ENCODE measurements around the gene CFC1. TPM values are rescaled to one million over a fixed set of nuclear protein-coding genes. Genes with fewer than 3 reads are reported as not detected.
A peak's percentile ranks its signal among the peaks of the same experiment; 100 is the strongest.
"Not testable (repeated sequence)": the region's sequence is repeated elsewhere in the genome, so short reads cannot be mapped to it uniquely, and the experiment has no call there.

Gene CFC1
- total RNA-seq, 5 donors from 2014 or later (not counting 1 experiment from before 2014, with no cell fraction given): not detected

DNA sequence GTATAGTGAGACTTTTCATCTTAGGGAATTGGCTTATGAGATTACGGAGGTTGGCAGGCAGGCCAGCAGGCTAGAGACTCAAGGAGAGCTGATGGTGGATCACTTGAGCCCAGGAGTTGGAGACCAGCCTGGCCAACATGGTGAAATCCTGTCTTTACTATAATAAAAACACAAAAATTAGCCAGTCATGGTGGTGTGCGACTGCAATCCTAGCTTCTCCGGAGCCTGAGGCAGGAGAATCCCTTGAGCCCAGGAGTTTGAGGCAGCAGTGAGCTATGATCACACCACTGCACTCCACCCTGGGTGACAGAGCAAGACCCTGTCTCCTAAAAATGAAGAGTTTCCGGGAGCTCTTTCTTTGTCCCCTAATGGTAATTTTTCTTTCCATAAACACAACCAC is 14.6 kb downstream of the CFC1 start:
- H3K36me3 Mint-ChIP-seq; H3K27me3 Mint-ChIP-seq; ATAC-seq (replicated peaks in 1 of 4); CTCF ChIA-PET; H3K4me1 Mint-ChIP-seq; DNase-seq; H3K36me3 ChIP-seq (ENCODE audit: control insufficient read depth in 2 of 2, extremely low read depth in 1 of 2, insufficient read depth in 1 of 2, low read length in 1 of 2); H3K4me3 Mint-ChIP-seq; H3K9me3 ChIP-seq; H3K27ac ChIP-seq (ENCODE audit: low read length); H3K4me1 ChIP-seq (ENCODE audit: control insufficient read depth in 1 of 2, extremely low read depth in 1 of 2, insufficient read depth in 2 of 2, low read length in 2 of 2); H3K9me3 Mint-ChIP-seq; POLR2A ChIA-PET; H3K4me3 ChIP-seq (ENCODE audit: control insufficient read depth in 1 of 2, extremely low read depth in 1 of 2, low read length in 1 of 2); H3K27ac Mint-ChIP-seq; H3K27me3 ChIP-seq (replicated peaks in 1 of 2; ENCODE audit: control insufficient read depth in 2 of 2, extremely low read depth in 1 of 2, insufficient read depth in 2 of 2, low read length in 1 of 2): not testable (repeated sequence)
- WGBS (ENCODE audit: insufficient coverage): no CpG with 5 or more reads among the region's 4 CpGs

DNA sequence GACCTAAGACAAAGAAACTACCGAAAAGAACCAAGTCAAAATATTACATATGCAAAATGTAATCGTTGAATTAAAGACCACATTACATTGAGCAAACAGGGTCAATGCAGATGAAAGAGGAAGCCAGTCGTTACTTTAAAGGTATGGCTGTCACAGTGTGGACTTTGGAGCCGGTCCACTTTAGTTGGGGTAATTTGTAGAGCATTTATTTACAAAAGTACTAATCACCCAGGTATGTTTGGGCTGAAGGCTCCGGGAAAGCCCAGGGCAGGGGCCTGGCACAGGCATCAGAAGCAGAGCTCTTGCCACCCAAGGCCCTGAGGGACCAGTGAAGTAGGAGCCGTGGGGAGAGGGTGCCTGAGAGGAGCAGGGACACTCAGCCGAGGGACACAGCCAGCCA is 15.8 kb downstream of the CFC1 start:
- H3K27me3 Mint-ChIP-seq; H3K36me3 ChIP-seq (ENCODE audit: control insufficient read depth in 2 of 2, extremely low read depth in 1 of 2, insufficient read depth in 1 of 2, low read length in 1 of 2): not testable (repeated sequence)
- no CpG with 5 or more reads among the region's 7 CpGs for WGBS (ENCODE audit: insufficient coverage)

DNA sequence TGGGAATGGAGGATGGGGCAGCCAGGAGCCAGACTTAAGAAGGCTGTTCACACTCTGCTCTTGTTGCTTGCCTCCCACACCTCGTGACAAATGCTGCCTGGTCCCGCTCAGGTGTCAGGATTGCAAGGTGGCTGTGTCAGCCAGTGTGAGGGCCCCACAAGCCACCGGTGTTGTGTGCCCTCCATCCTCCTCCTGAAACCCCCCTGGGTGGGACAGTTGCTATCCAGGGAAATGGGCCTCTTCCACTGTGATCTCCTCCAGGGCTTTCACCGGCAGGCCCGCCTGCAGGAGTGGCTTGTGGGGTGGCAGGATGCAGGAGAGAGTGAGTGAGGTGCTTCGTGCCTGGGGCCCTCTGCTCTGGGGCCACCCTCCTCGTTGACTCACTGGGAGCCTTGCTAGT is 16.4 kb downstream of the CFC1 start:
- H3K27ac Mint-ChIP-seq; H3K27ac ChIP-seq (ENCODE audit: low read length); H3K9me3 ChIP-seq; H3K27me3 Mint-ChIP-seq; H3K9me3 Mint-ChIP-seq; DNase-seq; H3K4me1 Mint-ChIP-seq; H3K4me3 ChIP-seq (ENCODE audit: control insufficient read depth in 1 of 2, extremely low read depth in 1 of 2, low read length in 1 of 2); CTCF ChIA-PET; H3K4me1 ChIP-seq (ENCODE audit: control insufficient read depth in 1 of 2, extremely low read depth in 1 of 2, insufficient read depth in 2 of 2, low read length in 2 of 2); H3K36me3 ChIP-seq (ENCODE audit: control insufficient read depth in 2 of 2, extremely low read depth in 1 of 2, insufficient read depth in 1 of 2, low read length in 1 of 2); H3K36me3 Mint-ChIP-seq; H3K4me3 Mint-ChIP-seq; ATAC-seq (replicated peaks in 1 of 4); POLR2A ChIA-PET; H3K27me3 ChIP-seq (replicated peaks in 1 of 2; ENCODE audit: control insufficient read depth in 2 of 2, extremely low read depth in 1 of 2, insufficient read depth in 2 of 2, low read length in 1 of 2): not testable (repeated sequence)
- no CpG with 5 or more reads among the region's 7 CpGs for WGBS (ENCODE audit: insufficient coverage)

More for the DNA sequence above, 15.8 kb downstream of the CFC1 start:
- H3K4me3 ChIP-seq (ENCODE audit: control insufficient read depth in 1 of 2, extremely low read depth in 1 of 2, low read length in 1 of 2); H3K4me1 Mint-ChIP-seq; H3K4me1 ChIP-seq (ENCODE audit: control insufficient read depth in 1 of 2, extremely low read depth in 1 of 2, insufficient read depth in 2 of 2, low read length in 2 of 2); POLR2A ChIA-PET; DNase-seq; H3K27me3 ChIP-seq (replicated peaks in 1 of 2; ENCODE audit: control insufficient read depth in 2 of 2, extremely low read depth in 1 of 2, insufficient read depth in 2 of 2, low read length in 1 of 2); H3K9me3 Mint-ChIP-seq; H3K36me3 Mint-ChIP-seq; H3K4me3 Mint-ChIP-seq; H3K9me3 ChIP-seq; H3K27ac Mint-ChIP-seq; H3K27ac ChIP-seq (ENCODE audit: low read length); CTCF ChIA-PET; ATAC-seq (replicated peaks in 1 of 4): not testable (repeated sequence)

GRCh38 chr2:130581491-130581890 is 17.9 kb downstream of the CFC1 start:
- WGBS (ENCODE audit: insufficient coverage): no CpG with 5 or more reads among the region's 7 CpGs

GRCh38 chr2:130579121-130579520 is 20.3 kb downstream of the CFC1 start:
- H3K9me3 ChIP-seq; ATAC-seq (replicated peaks in 1 of 4); H3K27ac Mint-ChIP-seq; POLR2A ChIA-PET; CTCF ChIA-PET; H3K27me3 Mint-ChIP-seq; H3K27me3 ChIP-seq (replicated peaks in 1 of 2; ENCODE audit: control insufficient read depth in 2 of 2, extremely low read depth in 1 of 2, insufficient read depth in 2 of 2, low read length in 1 of 2); H3K27ac ChIP-seq (ENCODE audit: low read length); H3K4me3 Mint-ChIP-seq; DNase-seq; H3K9me3 Mint-ChIP-seq; H3K4me3 ChIP-seq (ENCODE audit: control insufficient read depth in 1 of 2, extremely low read depth in 1 of 2, low read length in 1 of 2); H3K4me1 ChIP-seq (ENCODE audit: control insufficient read depth in 1 of 2, extremely low read depth in 1 of 2, insufficient read depth in 2 of 2, low read length in 2 of 2); H3K4me1 Mint-ChIP-seq; H3K36me3 Mint-ChIP-seq; H3K36me3 ChIP-seq (ENCODE audit: control insufficient read depth in 2 of 2, extremely low read depth in 1 of 2, insufficient read depth in 1 of 2, low read length in 1 of 2): not testable (repeated sequence)
- WGBS (ENCODE audit: insufficient coverage): no CpG with 5 or more reads among the region's 7 CpGs

More at GRCh38 chr2:130581491-130581890, 17.9 kb downstream of the CFC1 start:
- H3K4me3 ChIP-seq (ENCODE audit: control insufficient read depth in 1 of 2, extremely low read depth in 1 of 2, low read length in 1 of 2); H3K36me3 ChIP-seq (ENCODE audit: control insufficient read depth in 2 of 2, extremely low read depth in 1 of 2, insufficient read depth in 1 of 2, low read length in 1 of 2); ATAC-seq (replicated peaks in 1 of 4); H3K36me3 Mint-ChIP-seq; H3K27ac Mint-ChIP-seq; H3K4me1 Mint-ChIP-seq; H3K27me3 ChIP-seq (replicated peaks in 1 of 2; ENCODE audit: control insufficient read depth in 2 of 2, extremely low read depth in 1 of 2, insufficient read depth in 2 of 2, low read length in 1 of 2); H3K9me3 ChIP-seq; H3K27ac ChIP-seq (ENCODE audit: low read length); POLR2A ChIA-PET; DNase-seq; H3K4me3 Mint-ChIP-seq; CTCF ChIA-PET; H3K4me1 ChIP-seq (ENCODE audit: control insufficient read depth in 1 of 2, extremely low read depth in 1 of 2, insufficient read depth in 2 of 2, low read length in 2 of 2); H3K9me3 Mint-ChIP-seq; H3K27me3 Mint-ChIP-seq: not testable (repeated sequence)

- CTCF ChIA-PET; H3K4me1 ChIP-seq (ENCODE audit: control insufficient read depth in 1 of 2, extremely low read depth in 1 of 2, insufficient read depth in 2 of 2, low read length in 2 of 2); H3K4me3 Mint-ChIP-seq; H3K27ac ChIP-seq (ENCODE audit: low read length); DNase-seq; H3K27me3 ChIP-seq (replicated peaks in 1 of 2; ENCODE audit: control insufficient read depth in 2 of 2, extremely low read depth in 1 of 2, insufficient read depth in 2 of 2, low read length in 1 of 2); H3K36me3 Mint-ChIP-seq; H3K27me3 Mint-ChIP-seq; H3K9me3 Mint-ChIP-seq; POLR2A ChIA-PET; H3K4me3 ChIP-seq (ENCODE audit: control insufficient read depth in 1 of 2, extremely low read depth in 1 of 2, low read length in 1 of 2); H3K4me1 Mint-ChIP-seq; H3K27ac Mint-ChIP-seq; ATAC-seq (replicated peaks in 1 of 4); H3K9me3 ChIP-seq; H3K36me3 ChIP-seq (ENCODE audit: control insufficient read depth in 2 of 2, extremely low read depth in 1 of 2, insufficient read depth in 1 of 2, low read length in 1 of 2): not testable (repeated sequence)
- WGBS (ENCODE audit: insufficient coverage): no CpG with 5 or more reads among the region's 4 CpGs
These were observed 21.8 kb downstream of the CFC1 start for GRCh38 chr2:130577559-130577958.

DNA sequence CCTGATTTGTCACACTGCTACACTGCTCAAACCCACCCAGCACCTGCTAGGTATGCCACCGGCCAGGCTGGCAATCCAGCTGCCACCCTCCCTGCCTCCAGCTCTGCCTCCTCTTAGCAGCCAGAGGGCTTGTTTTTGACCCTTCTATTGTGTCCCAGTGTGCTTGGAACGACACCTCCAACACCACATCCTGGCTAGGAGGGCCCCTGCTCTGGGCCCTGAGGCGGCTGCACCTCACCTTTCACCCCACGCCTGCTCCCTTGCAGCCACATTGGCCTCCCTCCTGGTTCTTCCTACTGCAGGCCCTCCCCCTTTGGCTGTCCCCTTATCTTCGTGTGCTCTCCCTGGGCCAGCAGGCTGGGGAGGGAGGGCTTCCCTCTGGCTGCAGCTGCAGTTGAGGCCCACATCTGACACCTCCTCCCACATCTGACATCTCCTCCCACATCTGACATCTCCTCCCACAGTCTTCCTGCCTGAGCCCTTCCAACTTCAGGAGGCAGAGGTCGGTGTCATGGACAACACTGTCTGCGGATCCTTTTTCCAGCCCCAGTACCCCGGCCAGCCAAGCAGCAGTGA is 23.1 kb downstream of the CFC1 start:
- H3K27me3 Mint-ChIP-seq; H3K36me3 Mint-ChIP-seq; DNase-seq; H3K4me1 Mint-ChIP-seq; H3K27ac Mint-ChIP-seq; H3K27me3 ChIP-seq (replicated peaks in 1 of 2; ENCODE audit: control insufficient read depth in 2 of 2, extremely low read depth in 1 of 2, insufficient read depth in 2 of 2, low read length in 1 of 2); H3K4me3 Mint-ChIP-seq; CTCF ChIA-PET; H3K36me3 ChIP-seq (ENCODE audit: control insufficient read depth in 2 of 2, extremely low read depth in 1 of 2, insufficient read depth in 1 of 2, low read length in 1 of 2); H3K9me3 ChIP-seq; H3K9me3 Mint-ChIP-seq; POLR2A ChIA-PET; H3K4me1 ChIP-seq (ENCODE audit: control insufficient read depth in 1 of 2, extremely low read depth in 1 of 2, insufficient read depth in 2 of 2, low read length in 2 of 2); H3K27ac ChIP-seq (ENCODE audit: low read length); H3K4me3 ChIP-seq (ENCODE audit: control insufficient read depth in 1 of 2, extremely low read depth in 1 of 2, low read length in 1 of 2): not testable (repeated sequence)
- peak in 2 of 4 experiments; percentile 11 to 18 for ATAC-seq (replicated peaks in 1 of 4)
- WGBS (ENCODE audit: insufficient coverage): no CpG with 5 or more reads among the region's 8 CpGs

All from T-cell (primary cell).